Forelimb muscle (tissue), 1 donor: ENCODE results near the gene NATD1. TPM values are rescaled to one million over a fixed set of nuclear protein-coding genes. Genes with fewer than 3 reads are reported as not detected.
"Not testable (repeated sequence)": the region's sequence is repeated elsewhere in the genome, so short reads cannot be mapped to it uniquely, and the experiment has no call there.

Experiments used
- DNase-seq: peaks from one replicate; pipeline ENCODE4 v3.0.0-alpha.2; 2013; ENCODE audit warnings: low read depth
- polyA plus RNA-seq: library from polyadenylated mRNA; unstranded; fragments of 120-200 nt; gene quantifications from one replicate; pipeline ENCODE4 v1.2.1, GENCODE V29; 2013; ENCODE audit not compliant: insufficient read length

The NATD1 gene
- polyA plus RNA-seq, 1 donor = 20.1 TPM

GRCh38 chr17:21247552-21248258 is 5.5 kb downstream of the NATD1 start:
- no peak for DNase-seq

GRCh38 chr17:21246698-21247097 is 6.5 kb downstream of the NATD1 start:
- DNase-seq = no peak

- DNase-seq = no peak
Measured at GRCh38 chr17:21245639-21246084, 7.5 kb downstream of the NATD1 start.

GRCh38 chr17:21243516-21244303 is 9.5 kb downstream of the NATD1 start:
- DNase-seq = no peak

GRCh38 chr17:21242780-21243515 is 10.3 kb downstream of the NATD1 start:
- no peak for DNase-seq

GRCh38 chr17:21242026-21242697 is 11.0 kb downstream of the NATD1 start:
- no peak for DNase-seq

- DNase-seq = no peak
Measured at GRCh38 chr17:21241564-21241963, 11.6 kb downstream of the NATD1 start.

GRCh38 chr17:21240369-21241055 is 12.7 kb downstream of the NATD1 start:
- DNase-seq = no peak

GRCh38 chr17:21239680-21240368 is 13.4 kb downstream of the NATD1 start:
- DNase-seq = no peak

- no peak for DNase-seq
Measured at GRCh38 chr17:21235921-21236320, 17.3 kb downstream of the NATD1 start.

GRCh38 chr17:21233581-21234347 is 19.4 kb downstream of the NATD1 start:
- DNase-seq = no peak

GRCh38 chr17:21232033-21232749 is 21.0 kb downstream of the NATD1 start:
- no peak for DNase-seq

- no peak for DNase-seq
Measured at GRCh38 chr17:21231533-21231932, 21.7 kb downstream of the NATD1 start.

GRCh38 chr17:21228845-21229244 is 24.4 kb downstream of the NATD1 start:
- no peak for DNase-seq

GRCh38 chr17:21228111-21228510 is 25.1 kb downstream of the NATD1 start:
- no peak for DNase-seq

- not testable (repeated sequence) for DNase-seq
Measured at GRCh38 chr17:21227277-21227676, 25.9 kb downstream of the NATD1 start.

GRCh38 chr17:21223086-21223485 is 30.1 kb downstream of the NATD1 start:
- no peak for DNase-seq

GRCh38 chr17:21218831-21219380 is 34.3 kb downstream of the NATD1 start:
- DNase-seq = no peak

GRCh38 chr17:21218101-21218500 is 35.1 kb downstream of the NATD1 start:
- DNase-seq = no peak
